Fibroblast of lung (primary cell): ENCODE measurements around the gene OR51E1. TPM values are rescaled to one million over a fixed set of nuclear protein-coding genes. Genes with fewer than 3 reads are reported as not detected.

Experiments used
- DNase-seq, 2 donors: peaks; one replicate each; pipeline versions ENCODE4 v3.0.0 to v3.0.0-alpha.2; 2010; ENCODE audit warnings: low read depth in 2 of 2
- H2AFZ ChIP-seq: 2 replicates; pipeline ENCODE4 v1.5.1; 2012; ENCODE audit warnings: low read length, control low read depth, inconsistent platforms
- H3K27ac ChIP-seq: 2 replicates; pipeline ENCODE4 v1.5.1; 2011; ENCODE audit warnings: low read length, control low read depth; ENCODE audit not compliant: insufficient read depth
- H3K27me3 ChIP-seq: 2 replicates; pipeline ENCODE4 v1.5.1; 2011; ENCODE audit warnings: mild to moderate bottlenecking, low read length; ENCODE audit not compliant: control insufficient read depth, insufficient read depth
- H3K36me3 ChIP-seq: 2 replicates; pipeline ENCODE4 v1.5.1; 2011; ENCODE audit warnings: low read length; ENCODE audit not compliant: control insufficient read depth, insufficient read depth
- H3K4me1 ChIP-seq: 2 replicates; pipeline ENCODE4 v1.5.1; 2011; ENCODE audit warnings: low read length; ENCODE audit not compliant: control insufficient read depth, insufficient read depth; ENCODE audit errors: extremely low read depth
- H3K4me2 ChIP-seq: 2 replicates; pipeline ENCODE4 v1.5.1; 2011; ENCODE audit warnings: low read length, control low read depth; ENCODE audit not compliant: insufficient read depth; ENCODE audit errors: extremely low read depth
- H3K4me3 ChIP-seq, 4 experiments: fragments of 200-600 bp in 1 of 4; sonication (generic) in 1 of 4; replicated peaks in 1 of 4; 2 replicates each; pipeline ENCODE4 v1.5.1; 2011 to 2016; ENCODE audit warnings: low read length in 4 of 4, low read depth in 3 of 4, mild to moderate bottlenecking in 3 of 4, control low read depth in 2 of 4, inconsistent platforms in 1 of 4, mixed read lengths in 1 of 4; ENCODE audit not compliant: insufficient read depth in 1 of 4; ENCODE audit errors: control extremely low read depth in 1 of 4
- H3K79me2 ChIP-seq: 2 replicates; pipeline ENCODE4 v1.5.1; 2012; ENCODE audit warnings: mild to moderate bottlenecking, low read length, inconsistent platforms; ENCODE audit not compliant: control insufficient read depth, insufficient read depth
- H3K9ac ChIP-seq: 2 replicates; pipeline ENCODE4 v1.5.1; 2011; ENCODE audit warnings: mild to moderate bottlenecking, low read length, control low read depth; ENCODE audit not compliant: insufficient read depth
- H3K9me3 ChIP-seq: 2 replicates; pipeline ENCODE4 v1.5.1; 2012; ENCODE audit warnings: low read depth, low read length; ENCODE audit not compliant: control insufficient read depth, insufficient read depth
- H4K20me1 ChIP-seq: 2 replicates; pipeline ENCODE4 v1.5.1; 2011; ENCODE audit warnings: low read length; ENCODE audit not compliant: control insufficient read depth, insufficient read depth; ENCODE audit errors: extremely low read depth
- CTCF ChIP-seq, 2 donors: IDR thresholded peaks in 1 of 2; conservative IDR thresholded peaks in 1 of 2; 1 replicate in 1 of 2; 2 replicates in 1 of 2; pipeline ENCODE4 v1.5.1; 2011 to 2012; ENCODE audit warnings: low read length in 2 of 2, control low read depth in 1 of 2, inconsistent platforms in 1 of 2, low read depth in 1 of 2, mild to moderate bottlenecking in 1 of 2
- EZH2 ChIP-seq: IDR thresholded peaks from 2 replicates; pipeline ENCODE4 v1.5.1; 2012; ENCODE audit warnings: low read length, control low read depth, mild to moderate bottlenecking; ENCODE audit errors: missing control alignments
- polyA plus RNA-seq, 2 donors: library from polyadenylated mRNA; depleted of rRNA in 1 of 2; stranded (reverse) in 1 of 2; unstranded in 1 of 2; fragments of >200 nt; gene quantifications; 2 replicates each; pipeline ENCODE4 v1.2.1, GENCODE V29; 2011 to 2012; ENCODE audit warnings: missing spikeins in 1 of 2
- total RNA-seq: library from RNA; depleted of rRNA; stranded (reverse); fragments of >200 nt; gene quantifications from 2 replicates; pipeline ENCODE4 v1.2.1, GENCODE V29; 2014

Gene OR51E1
- total and polyA plus RNA-seq, 2 donors (not counting 1 experiment from before 2014, with no cell fraction given) = not detected

GRCh38 chr11:4695442-4695841, 51.7 kb downstream of the OR51E1 start:
- no peak overlapping the region for H3K4me2 ChIP-seq
- no peaks in the 10 kb centered on the region for H3K4me1 ChIP-seq
- no peaks in the 10 kb centered on the region for H3K36me3 ChIP-seq
- no peak overlapping the region for H3K9ac ChIP-seq
- H4K20me1 ChIP-seq = no peaks in the 10 kb centered on the region
- no peaks in the 10 kb centered on the region for H3K9me3 ChIP-seq
- H2AFZ ChIP-seq = no peak overlapping the region
- H3K27ac ChIP-seq = no peak overlapping the region
- H3K4me3 ChIP-seq = no peak overlapping the region
- H3K27me3 ChIP-seq = no peaks in the 10 kb centered on the region
- TF ChIP-seq CTCF (conservative IDR thresholded peaks at IDR 0.05 in 1 of 2, IDR thresholded peaks at IDR 0.05 in 1 of 2; ENCODE audit: low read depth in 1 of 2, low read length in 2 of 2) = no peak
- no peak for TF ChIP-seq EZH2
- H3K79me2 ChIP-seq = no peaks in the 10 kb centered on the region
- DNase-seq = peak in 1 of 2 donors; percentile 4

GRCh38 chr11:4697585-4697984, 53.8 kb downstream of the OR51E1 start, which contains the start of gene OR51E2:
OR51E2 (minus strand) TSS chr11:4697853; CDS start chr11:4682711, 15,142 bp downstream.
- Histone ChIP-seq H3K4me3 (no peak within 1 kb of the TSS), H3K27me3 (no peaks in the 10 kb centered on the region), H2AFZ (no peak within 1 kb of the TSS), H3K9ac (no peak within 1 kb of the TSS), H3K27ac (no peak within 1 kb of the TSS), H3K4me2 (no peak within 1 kb of the TSS), H4K20me1 (no peaks in the 10 kb centered on the region), H3K36me3 (no peaks in the 10 kb centered on the region), H3K9me3 (no peaks in the 10 kb centered on the region), H3K79me2 (no peaks in the 10 kb centered on the region), H3K4me1 (no peaks in the 10 kb centered on the region)
- peak in 1 of 2 donors; percentile 28 for DNase-seq
- TF ChIP-seq CTCF (conservative IDR thresholded peaks at IDR 0.05 in 1 of 2, IDR thresholded peaks at IDR 0.05 in 1 of 2; ENCODE audit: low read depth in 1 of 2, low read length in 2 of 2) = no peak
- TF ChIP-seq EZH2 = no peak

- Histone ChIP-seq H3K9me3 (no peaks in the 10 kb centered on the region), H2AFZ (no peak overlapping the region), H3K36me3 (no peaks in the 10 kb centered on the region), H3K27me3 (no peaks in the 10 kb centered on the region), H3K4me1 (no peaks in the 10 kb centered on the region), H3K4me3 (no peak overlapping the region), H3K4me2 (no peak overlapping the region), H3K79me2 (no peaks in the 10 kb centered on the region), H3K9ac (no peak overlapping the region), H4K20me1 (no peaks in the 10 kb centered on the region), H3K27ac (no peak overlapping the region)
- no peak for TF ChIP-seq CTCF (conservative IDR thresholded peaks at IDR 0.05 in 1 of 2, IDR thresholded peaks at IDR 0.05 in 1 of 2; ENCODE audit: low read depth in 1 of 2, low read length in 2 of 2)
- DNase-seq = no peak
These were observed 56.1 kb downstream of the OR51E1 start for GRCh38 chr11:4699697-4700435.
